Measurements from ENCODE around the gene ASMT. TPM values are rescaled to one million over a fixed set of nuclear protein-coding genes. Genes with fewer than 3 reads are reported as not detected.
"Not testable (repeated sequence)": the region's sequence is repeated elsewhere in the genome, so short reads cannot be mapped to it uniquely, and the experiment has no call there.

The ASMT gene
- total RNA-seq, 5 donors from 2014 or later (not counting 1 experiment from before 2014, with no cell fraction given): 0.98 TPM; not detected in 4

DNA sequence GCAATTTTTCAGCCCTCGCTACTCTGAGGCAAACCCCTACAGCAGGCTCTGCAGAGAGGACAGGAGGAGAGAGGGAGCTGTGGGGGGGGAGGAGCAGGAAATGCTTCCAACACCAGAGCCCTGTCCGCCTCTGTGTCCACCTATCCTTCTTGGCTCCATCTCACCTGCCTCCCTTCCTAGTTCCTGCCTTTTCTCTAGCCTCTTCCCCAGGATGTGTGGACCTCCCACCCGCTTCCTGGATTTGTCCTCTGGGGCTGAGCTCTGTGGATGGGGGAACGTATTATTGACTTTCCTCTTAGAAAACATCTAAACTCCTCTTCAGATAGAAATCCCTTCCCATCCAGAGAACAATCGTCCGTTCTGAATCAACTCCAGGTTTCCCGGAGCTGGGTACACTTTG is 14.4 kb downstream of the ASMT start:
- no peak overlapping the region for H3K27ac Mint-ChIP-seq
- no peaks in the 10 kb centered on the region for H3K4me1 Mint-ChIP-seq

GRCh38 chrX:1646009-1646408 is 31.1 kb downstream of the ASMT start:
- Histone ChIP-seq H3K27me3 (replicated peaks in 1 of 2; ENCODE audit: control insufficient read depth in 2 of 2, extremely low read depth in 1 of 2, insufficient read depth in 2 of 2, low read length in 1 of 2) (peaks cover 0 to 13% of the 10 kb centered on the region in 2 experiments), H3K36me3 (ENCODE audit: control insufficient read depth in 2 of 2, extremely low read depth in 1 of 2, insufficient read depth in 1 of 2, low read length in 1 of 2) (no peaks in the 10 kb centered on the region), H3K4me1 (ENCODE audit: control insufficient read depth in 1 of 2, extremely low read depth in 1 of 2, insufficient read depth in 2 of 2, low read length in 2 of 2) (peaks cover 0 to 5% of the 10 kb centered on the region in 2 experiments), H3K9me3 (no peaks in the 10 kb centered on the region), H3K4me3 (ENCODE audit: control insufficient read depth in 1 of 2, extremely low read depth in 1 of 2, low read length in 1 of 2) (no peak overlapping the region), H3K27ac (ENCODE audit: low read length) (no peak overlapping the region)
- ChIA-PET POLR2A (no interaction called here), CTCF (no interaction called here)
- H3K27ac Mint-ChIP-seq: no peak overlapping the region
- no peaks in the 10 kb centered on the region for H3K36me3 Mint-ChIP-seq
- ATAC-seq (replicated peaks in 1 of 4) (no peak), DNase-seq (no peak)
- peaks cover 0 to 3% (median 2%) of the 10 kb centered on the region in 3 donors for H3K4me1 Mint-ChIP-seq
- H3K4me3 Mint-ChIP-seq: no peak overlapping the region
- peaks cover 6 to 13% of the 10 kb centered on the region in 2 donors for H3K27me3 Mint-ChIP-seq
- H3K9me3 Mint-ChIP-seq: peaks cover 0 to 4% (median 0%) of the 10 kb centered on the region in 3 donors

More for the DNA sequence above, 14.4 kb downstream of the ASMT start:
- POLR2A ChIA-PET: no interaction called here
- WGBS (ENCODE audit: insufficient coverage): 100% methylated on average over 3 of the region's 7 CpGs
- H3K9me3 ChIP-seq: no peaks in the 10 kb centered on the region
- H3K4me1 ChIP-seq (ENCODE audit: control insufficient read depth in 1 of 2, extremely low read depth in 1 of 2, insufficient read depth in 2 of 2, low read length in 2 of 2): no peaks in the 10 kb centered on the region
- Mint-ChIP-seq H3K4me3 (no peak overlapping the region), H3K36me3 (no peaks in the 10 kb centered on the region), H3K9me3 (no peaks in the 10 kb centered on the region), H3K27me3 (no peaks in the 10 kb centered on the region)
- H3K4me3 ChIP-seq (ENCODE audit: control insufficient read depth in 1 of 2, extremely low read depth in 1 of 2, low read length in 1 of 2): no peak overlapping the region
- CTCF ChIA-PET: no interaction called here
- H3K36me3 ChIP-seq (ENCODE audit: control insufficient read depth in 2 of 2, extremely low read depth in 1 of 2, insufficient read depth in 1 of 2, low read length in 1 of 2): no peaks in the 10 kb centered on the region
- DNase-seq: no peak
- no peak for ATAC-seq (replicated peaks in 1 of 4)
- no peak overlapping the region for H3K27ac ChIP-seq (ENCODE audit: low read length)
- no peaks in the 10 kb centered on the region for H3K27me3 ChIP-seq (replicated peaks in 1 of 2; ENCODE audit: control insufficient read depth in 2 of 2, extremely low read depth in 1 of 2, insufficient read depth in 2 of 2, low read length in 1 of 2)

DNA sequence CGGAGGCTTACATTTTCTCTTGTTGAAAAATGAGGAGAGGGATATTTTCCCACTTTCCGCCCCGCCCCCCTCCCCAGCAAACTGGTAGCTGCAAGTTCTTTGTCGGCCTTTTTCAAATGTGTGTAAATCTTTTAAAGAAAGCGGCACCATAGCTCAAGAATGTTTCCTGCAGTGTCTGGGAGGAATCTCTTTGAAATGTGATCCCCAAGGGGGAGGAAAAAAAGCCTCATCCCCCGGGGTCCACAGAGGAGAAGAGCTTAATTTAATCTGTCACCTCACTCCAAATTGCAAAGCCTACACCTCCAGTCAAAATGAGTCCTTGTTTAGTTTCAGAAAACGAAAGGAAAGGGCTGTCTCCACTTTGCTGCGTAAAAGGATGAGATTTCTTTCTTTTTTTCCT is 34.8 kb downstream of the ASMT start:
- Mint-ChIP-seq H3K27me3 (peaks cover 0 to 9% of the 10 kb centered on the region in 2 donors), H3K4me3 (no peak overlapping the region), H3K4me1 (peaks cover 5 to 6% (median 5%) of the 10 kb centered on the region in 3 donors), H3K36me3 (no peaks in the 10 kb centered on the region), H3K9me3 (peaks cover 0 to 4% (median 0%) of the 10 kb centered on the region in 3 donors), H3K27ac (no peak overlapping the region)
- peaks cover 0 to 13% of the 10 kb centered on the region in 2 experiments for H3K27me3 ChIP-seq (replicated peaks in 1 of 2; ENCODE audit: control insufficient read depth in 2 of 2, extremely low read depth in 1 of 2, insufficient read depth in 2 of 2, low read length in 1 of 2)
- no peak overlapping the region for H3K27ac ChIP-seq (ENCODE audit: low read length)
- DNase-seq: no peak
- H3K4me3 ChIP-seq (ENCODE audit: control insufficient read depth in 1 of 2, extremely low read depth in 1 of 2, low read length in 1 of 2): no peak overlapping the region
- H3K9me3 ChIP-seq: no peaks in the 10 kb centered on the region
- no peaks in the 10 kb centered on the region for H3K36me3 ChIP-seq (ENCODE audit: control insufficient read depth in 2 of 2, extremely low read depth in 1 of 2, insufficient read depth in 1 of 2, low read length in 1 of 2)
- POLR2A ChIA-PET: no interaction called here
- 60% methylated on average over 3 of the region's 8 CpGs for WGBS (ENCODE audit: insufficient coverage)
- CTCF ChIA-PET: no interaction called here
- no peak for ATAC-seq (replicated peaks in 1 of 4)
- peaks cover 0 to 5% of the 10 kb centered on the region in 2 experiments for H3K4me1 ChIP-seq (ENCODE audit: control insufficient read depth in 1 of 2, extremely low read depth in 1 of 2, insufficient read depth in 2 of 2, low read length in 2 of 2)

- H3K27me3 ChIP-seq (replicated peaks in 1 of 2; ENCODE audit: control insufficient read depth in 2 of 2, extremely low read depth in 1 of 2, insufficient read depth in 2 of 2, low read length in 1 of 2); POLR2A ChIA-PET; H3K36me3 ChIP-seq (ENCODE audit: control insufficient read depth in 2 of 2, extremely low read depth in 1 of 2, insufficient read depth in 1 of 2, low read length in 1 of 2); H3K9me3 ChIP-seq; H3K27ac Mint-ChIP-seq; H3K27me3 Mint-ChIP-seq; H3K4me3 Mint-ChIP-seq; H3K4me3 ChIP-seq (ENCODE audit: control insufficient read depth in 1 of 2, extremely low read depth in 1 of 2, low read length in 1 of 2); CTCF ChIA-PET; H3K9me3 Mint-ChIP-seq; H3K27ac ChIP-seq (ENCODE audit: low read length); H3K36me3 Mint-ChIP-seq: not testable (repeated sequence)
- ATAC-seq (replicated peaks in 1 of 4) (peak in 3 of 4 experiments; percentile 23 to 52 (median 45)), DNase-seq (peak in 20 of 35 experiments; percentile 2 to 74 (median 17))
- WGBS (ENCODE audit: insufficient coverage): 50% methylated on average over 19 of the region's 25 CpGs
- H3K4me1 Mint-ChIP-seq: peaks cover 10 to 14% (median 10%) of the 10 kb centered on the region in 3 donors
- peaks cover 0 to 15% of the 10 kb centered on the region in 2 experiments for H3K4me1 ChIP-seq (ENCODE audit: control insufficient read depth in 1 of 2, extremely low read depth in 1 of 2, insufficient read depth in 2 of 2, low read length in 2 of 2)
Observed at GRCh38 chrX:1652011-1652811, 37.4 kb downstream of the ASMT start.

DNA sequence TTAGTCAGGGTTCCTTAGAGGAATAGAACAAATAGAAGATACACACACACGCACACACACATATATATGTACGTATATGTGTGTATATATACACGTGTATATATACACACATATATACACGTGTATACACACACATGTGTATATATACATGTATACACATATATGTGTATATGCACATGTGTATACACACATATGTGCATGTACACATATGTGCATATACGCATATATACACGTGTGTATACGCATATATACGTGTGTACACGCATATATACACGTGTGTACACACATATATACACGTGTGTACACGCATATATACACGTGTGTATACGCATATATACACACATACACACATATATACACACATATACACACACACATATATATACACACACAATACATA is 41.5 kb downstream of the ASMT start:
- Mint-ChIP-seq H3K4me3 (peak overlapping the region in 1 of 3 donors; percentile 84), H3K27ac (no peak overlapping the region), H3K27me3 (no peaks in the 10 kb centered on the region), H3K4me1 (peaks cover 33 to 39% (median 35%) of the 10 kb centered on the region in 3 donors), H3K36me3 (peaks cover 2% of the 10 kb centered on the region), H3K9me3 (no peaks in the 10 kb centered on the region)
- no peak for ATAC-seq (replicated peaks in 1 of 4)
- peak in 1 of 35 experiments; percentile 22 for DNase-seq
- no peaks in the 10 kb centered on the region for H3K27me3 ChIP-seq (replicated peaks in 1 of 2; ENCODE audit: control insufficient read depth in 2 of 2, extremely low read depth in 1 of 2, insufficient read depth in 2 of 2, low read length in 1 of 2)
- peaks cover 0 to 42% of the 10 kb centered on the region in 2 experiments for H3K4me1 ChIP-seq (ENCODE audit: control insufficient read depth in 1 of 2, extremely low read depth in 1 of 2, insufficient read depth in 2 of 2, low read length in 2 of 2)
- H3K9me3 ChIP-seq: no peaks in the 10 kb centered on the region
- peak overlapping the region; percentile 93 for H3K27ac ChIP-seq (ENCODE audit: low read length)
- peaks cover 0 to 6% of the 10 kb centered on the region in 2 donors for H3K36me3 ChIP-seq (ENCODE audit: control insufficient read depth in 2 of 2, extremely low read depth in 1 of 2, insufficient read depth in 1 of 2, low read length in 1 of 2)
- POLR2A ChIA-PET: no interaction called here
- H3K4me3 ChIP-seq (ENCODE audit: control insufficient read depth in 1 of 2, extremely low read depth in 1 of 2, low read length in 1 of 2): no peak overlapping the region
- CTCF ChIA-PET: no interaction called here
- no CpG with 5 or more reads among the region's 14 CpGs for WGBS (ENCODE audit: insufficient coverage)

- Histone ChIP-seq H3K4me1 (ENCODE audit: control insufficient read depth in 1 of 2, extremely low read depth in 1 of 2, insufficient read depth in 2 of 2, low read length in 2 of 2) (peaks cover 0 to 54% of the 10 kb centered on the region in 2 experiments), H3K36me3 (ENCODE audit: control insufficient read depth in 2 of 2, extremely low read depth in 1 of 2, insufficient read depth in 1 of 2, low read length in 1 of 2) (peaks cover 0 to 6% of the 10 kb centered on the region in 2 donors), H3K9me3 (no peaks in the 10 kb centered on the region), H3K4me3 (ENCODE audit: control insufficient read depth in 1 of 2, extremely low read depth in 1 of 2, low read length in 1 of 2) (peak overlapping the region; percentile 64 to 76), H3K27ac (ENCODE audit: low read length) (peak overlapping the region; percentile 93), H3K27me3 (replicated peaks in 1 of 2; ENCODE audit: control insufficient read depth in 2 of 2, extremely low read depth in 1 of 2, insufficient read depth in 2 of 2, low read length in 1 of 2) (no peaks in the 10 kb centered on the region)
- Mint-ChIP-seq H3K27me3 (no peaks in the 10 kb centered on the region), H3K9me3 (no peaks in the 10 kb centered on the region), H3K27ac (peak overlapping the region; percentile 94 to 95), H3K4me1 (peaks cover 33 to 37% (median 35%) of the 10 kb centered on the region in 3 donors), H3K4me3 (peak overlapping the region; percentile 84 to 91 (median 86)), H3K36me3 (peaks cover 2% of the 10 kb centered on the region)
- ChIA-PET CTCF (no interaction called here), POLR2A (no interaction called here)
- peak in 33 of 35 experiments; percentile 31 to 88 (median 49) for DNase-seq
- peak; percentile 30 to 79 (median 54) for ATAC-seq (replicated peaks in 1 of 4)
- WGBS (ENCODE audit: insufficient coverage): 5% methylated on average over 8 of the region's 13 CpGs
Observed at GRCh38 chrX:1657367-1658070, 42.7 kb downstream of the ASMT start.
